Renal pelvis (tissue), 12 donors: Measurements from ENCODE around the gene HOXB8. TPM values are rescaled to one million over a fixed set of nuclear protein-coding genes. Genes with fewer than 3 reads are reported as not detected.
A peak's percentile ranks its signal among the peaks of the same experiment; 100 is the strongest.

Source experiments
- DNase-seq: peaks from one replicate; pipeline ENCODE4 v3.0.0-alpha.2; 2013
- long read RNA-seq, 16 experiments: transcript quantifications; one replicate each; lab custom pipeline, GENCODE V29; 2026
- polyA plus RNA-seq, 3 donors: library from polyadenylated mRNA; unstranded; fragments of 120-200 nt; gene quantifications; one replicate each; pipeline ENCODE4 v1.2.1, GENCODE V29; 2013; ENCODE audit not compliant: insufficient read length in 3 of 3

HOXB8 gene
- 10 to 100 TPM; 57.9 to 64.7 (median 59.7) TPM for polyA plus RNA-seq
- long read RNA-seq, donor 1, transcript HOXB8-203 (2 exons, 743 nt): major isoform, 16 of 24 reads
- long read RNA-seq, donor 1, transcript HOXB8-201 (2 exons, 1,823 nt): minor isoform, 8 of 24 reads
- long read RNA-seq, donor 1, partial matches to known transcripts: 0 of 24 reads
- long read RNA-seq, donor 1, other reads (novel, unspliced or antisense): 0 of 24 reads
- long read RNA-seq, donor 2, transcript HOXB8-201 (2 exons, 1,823 nt): minor isoform, 8 of 28 reads
- long read RNA-seq, donor 2, transcript HOXB8-203 (2 exons, 743 nt): major isoform, 20 of 28 reads
- long read RNA-seq, donor 2, partial matches to known transcripts: 0 of 28 reads
- long read RNA-seq, donor 2, other reads (novel, unspliced or antisense): 0 of 28 reads
- long read RNA-seq, donor 3, transcript HOXB8-201 (2 exons, 1,823 nt): minor isoform, 17 of 35 reads
- long read RNA-seq, donor 3, transcript HOXB8-203 (2 exons, 743 nt): major isoform, 18 of 35 reads
- long read RNA-seq, donor 3, partial matches to known transcripts: 0 of 35 reads
- long read RNA-seq, donor 3, other reads (novel, unspliced or antisense): 0 of 35 reads
- long read RNA-seq, donor 4, transcript HOXB8-203 (2 exons, 743 nt): major isoform, 20 of 33 reads
- long read RNA-seq, donor 4, transcript HOXB8-201 (2 exons, 1,823 nt): minor isoform, 13 of 33 reads
- long read RNA-seq, donor 4, partial matches to known transcripts: 0 of 33 reads
- long read RNA-seq, donor 4, other reads (novel, unspliced or antisense): 0 of 33 reads
- long read RNA-seq, donor 5, transcript HOXB8-203 (2 exons, 743 nt): major isoform, 8 of 10 reads
- long read RNA-seq, donor 5, partial matches to known transcripts: 0 of 10 reads
- long read RNA-seq, donor 5, other reads (novel, unspliced or antisense): 0 of 10 reads
- long read RNA-seq, donor 6, transcript HOXB8-203 (2 exons, 743 nt): minor isoform, 15 of 33 reads
- long read RNA-seq, donor 6, transcript HOXB8-201 (2 exons, 1,823 nt): major isoform, 18 of 33 reads
- long read RNA-seq, donor 6, partial matches to known transcripts: 0 of 33 reads
- long read RNA-seq, donor 6, other reads (novel, unspliced or antisense): 0 of 33 reads
- long read RNA-seq, donor 7, transcript HOXB8-203 (2 exons, 743 nt): major isoform, 22 of 35 reads
- long read RNA-seq, donor 7, transcript HOXB8-201 (2 exons, 1,823 nt): minor isoform, 13 of 35 reads
- long read RNA-seq, donor 7, partial matches to known transcripts: 0 of 35 reads
- long read RNA-seq, donor 7, other reads (novel, unspliced or antisense): 0 of 35 reads
- long read RNA-seq, donor 8, partial matches to known transcripts: 0 of 3 reads
- long read RNA-seq, donor 8, other reads (novel, unspliced or antisense): 0 of 3 reads
- long read RNA-seq, donor 9, transcript HOXB8-201 (2 exons, 1,823 nt): minor isoform, 8 of 29 reads
- long read RNA-seq, donor 9, transcript HOXB8-203 (2 exons, 743 nt): major isoform, 20 of 29 reads
- long read RNA-seq, donor 9, partial matches to known transcripts: 0 of 29 reads
- long read RNA-seq, donor 9, other reads (novel, unspliced or antisense): 0 of 29 reads
- long read RNA-seq, donor 10, transcript HOXB8-203 (2 exons, 743 nt): major isoform, 20 of 30 reads
- long read RNA-seq, donor 10, transcript HOXB8-201 (2 exons, 1,823 nt): minor isoform, 10 of 30 reads
- long read RNA-seq, donor 10, partial matches to known transcripts: 0 of 30 reads
- long read RNA-seq, donor 10, other reads (novel, unspliced or antisense): 0 of 30 reads
- long read RNA-seq, donor 11, transcript HOXB8-201 (2 exons, 1,823 nt): minor isoform, 9 of 25 reads
- long read RNA-seq, donor 11, transcript HOXB8-203 (2 exons, 743 nt): major isoform, 16 of 25 reads
- long read RNA-seq, donor 11, partial matches to known transcripts: 0 of 25 reads
- long read RNA-seq, donor 11, other reads (novel, unspliced or antisense): 0 of 25 reads
- long read RNA-seq, donor 12, transcript HOXB8-203 (2 exons, 743 nt): major isoform, 29 of 44 reads
- long read RNA-seq, donor 12, transcript HOXB8-201 (2 exons, 1,823 nt): minor isoform, 15 of 44 reads
- long read RNA-seq, donor 12, partial matches to known transcripts: 0 of 44 reads
- long read RNA-seq, donor 12, other reads (novel, unspliced or antisense): 0 of 44 reads
- long read RNA-seq, donor 13, transcript HOXB8-203 (2 exons, 743 nt): major isoform, 8 of 13 reads
- long read RNA-seq, donor 13, transcript HOXB8-201 (2 exons, 1,823 nt): minor isoform, 5 of 13 reads
- long read RNA-seq, donor 13, partial matches to known transcripts: 0 of 13 reads
- long read RNA-seq, donor 13, other reads (novel, unspliced or antisense): 0 of 13 reads
- long read RNA-seq, donor 14: 0 reads
- long read RNA-seq, donor 15: 0 reads
- long read RNA-seq, donor 16, transcript HOXB8-203 (2 exons, 743 nt): major isoform, 22 of 35 reads
- long read RNA-seq, donor 16, transcript HOXB8-201 (2 exons, 1,823 nt): minor isoform, 13 of 35 reads
- long read RNA-seq, donor 16, partial matches to known transcripts: 0 of 35 reads
- long read RNA-seq, donor 16, other reads (novel, unspliced or antisense): 0 of 35 reads

- DNase-seq: no peak
Measured at GRCh38 chr17:48615047-48615962, at the start of gene HOXB8. HOXB8 (minus strand) TSS chr17:48615292; CDS start chr17:48614704, 588 bp downstream.

- no peak for DNase-seq
Measured at GRCh38 chr17:48663134-48663924, 48.2 kb upstream of the HOXB8 start.

DNA sequence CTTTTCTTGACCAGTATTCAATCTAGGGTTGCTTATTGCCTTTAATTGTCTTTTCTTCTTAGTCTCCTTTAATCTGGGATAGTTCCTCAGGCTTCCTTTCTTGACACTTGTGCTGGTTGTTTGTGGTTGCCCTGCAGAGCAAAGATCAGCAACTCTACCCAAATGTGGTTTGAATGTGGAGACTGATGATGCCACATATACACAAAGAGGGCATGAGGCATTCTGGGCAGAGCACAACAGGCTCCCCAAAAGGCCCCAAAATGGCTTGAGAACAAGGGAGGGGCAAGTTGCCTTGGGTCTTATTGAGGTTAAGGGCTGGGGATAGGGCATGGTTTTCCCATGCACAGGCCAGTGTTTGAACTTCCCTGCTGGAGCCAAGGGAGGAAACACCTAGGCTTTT lies 40.8 kb upstream of the HOXB8 start:
- no peak for DNase-seq

DNA sequence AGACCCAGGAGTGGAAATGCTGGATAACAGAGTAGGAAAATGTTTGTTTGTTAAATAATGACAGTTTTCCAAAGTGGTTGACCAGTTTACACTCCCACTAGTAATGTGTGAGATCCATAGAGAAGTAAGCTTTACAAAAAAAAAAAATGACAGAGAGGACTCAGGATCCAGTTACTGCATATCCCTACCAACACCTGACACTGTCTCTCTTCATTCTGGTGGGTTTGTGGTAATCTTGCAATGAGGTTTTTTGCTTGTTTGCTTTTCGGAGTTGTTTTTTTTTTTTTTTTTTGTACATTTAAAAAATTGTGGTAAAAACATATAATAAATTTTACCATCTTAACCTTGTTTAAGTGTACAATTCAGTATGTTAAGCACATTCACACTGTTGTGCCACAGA lies 34.6 kb upstream of the HOXB8 start:
- no peak for DNase-seq

- no peak for DNase-seq
Measured at GRCh38 chr17:48647963-48648245, 32.8 kb upstream of the HOXB8 start.

DNA sequence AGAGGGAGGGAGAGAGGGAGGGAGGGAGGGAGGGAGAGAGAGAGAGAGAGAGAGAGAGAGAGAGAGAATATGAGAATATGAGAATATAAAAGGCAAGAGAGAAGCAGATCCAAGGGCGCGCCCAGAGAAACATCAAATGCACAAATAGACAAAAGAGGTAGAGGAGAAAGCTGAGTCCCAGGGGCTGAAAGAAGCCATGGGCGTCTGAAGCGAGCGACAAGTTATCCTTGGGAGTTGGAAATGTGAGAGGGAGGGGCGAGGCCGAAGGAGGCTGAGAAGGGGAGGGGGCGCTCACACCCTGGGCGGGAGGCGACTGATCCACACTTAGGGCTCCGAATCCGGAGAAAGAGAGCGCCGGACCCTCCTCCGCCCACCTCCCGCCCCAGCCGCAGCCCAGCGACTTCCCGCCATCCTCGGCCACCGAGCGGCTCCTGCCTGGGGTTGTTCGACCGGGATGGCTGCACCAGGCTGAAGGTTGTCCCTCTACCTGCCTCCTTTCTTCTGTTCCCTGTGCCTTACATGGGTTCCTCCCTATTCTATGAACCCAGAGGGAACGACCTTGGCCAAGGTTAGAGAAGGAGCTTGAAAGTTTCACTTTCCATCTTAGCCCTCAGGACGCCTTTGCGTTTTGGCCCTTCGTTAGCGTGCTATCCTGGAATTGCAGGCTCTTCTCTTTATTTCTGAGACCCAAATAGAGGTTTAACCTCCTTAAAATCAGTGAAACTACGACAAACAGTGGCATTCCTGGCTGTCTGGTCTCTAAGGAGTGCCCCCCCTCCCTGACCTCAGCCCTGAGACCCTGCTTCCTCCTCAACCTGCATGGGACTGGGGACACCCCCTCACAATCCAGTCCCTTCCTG lies 32.2 kb upstream of the HOXB8 start:
- no peak for DNase-seq

DNA sequence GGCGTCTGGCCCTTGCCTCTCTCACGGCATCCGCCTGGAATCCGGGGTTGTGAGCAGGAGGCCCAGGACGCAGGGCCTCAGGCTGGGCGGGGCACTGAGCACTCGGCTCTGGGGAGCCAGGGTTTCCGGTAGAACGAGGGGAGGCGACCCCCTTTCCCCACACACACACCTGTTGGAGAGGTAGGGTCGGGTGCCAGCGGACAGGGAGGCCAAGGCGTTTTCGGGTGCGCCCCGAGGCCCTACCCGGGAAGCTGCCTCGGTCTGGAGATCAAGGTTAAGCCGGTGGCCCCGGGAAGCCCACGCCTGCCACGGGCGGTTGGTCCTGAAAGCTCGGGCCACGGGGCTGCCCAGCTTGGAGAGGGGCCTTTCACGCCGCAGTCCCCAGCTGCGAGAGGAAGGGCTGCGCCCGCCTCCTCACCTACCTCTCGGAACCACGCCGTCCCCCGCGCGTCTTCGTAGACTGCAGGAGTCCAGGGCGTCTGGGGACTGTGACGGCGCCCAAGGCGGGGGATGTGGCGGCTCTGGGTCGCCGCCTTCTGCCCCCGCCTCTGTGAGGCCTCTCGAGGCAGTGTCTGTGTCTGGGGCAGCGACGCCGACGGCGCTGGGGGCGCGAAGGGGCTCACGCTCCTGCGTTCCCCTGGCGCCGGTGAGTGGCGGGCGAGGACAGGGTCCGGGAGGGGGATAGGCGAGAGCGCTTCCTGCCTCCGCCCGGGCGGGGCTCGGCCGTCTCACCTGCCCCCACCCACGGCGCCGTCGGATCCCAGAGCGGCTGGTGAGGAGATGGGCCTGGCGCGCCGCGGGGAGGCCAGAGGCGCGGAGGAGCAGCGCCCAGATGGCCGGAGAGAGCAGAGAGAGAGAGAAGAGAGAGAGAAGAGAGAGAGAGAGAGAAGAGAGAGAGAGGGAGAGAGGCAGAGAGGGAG lies 31.4 kb upstream of the HOXB8 start:
- DNase-seq: peak; percentile 77

- DNase-seq: no peak
Measured at GRCh38 chr17:48645639-48646182, 30.6 kb upstream of the HOXB8 start.

- DNase-seq: no peak
Measured at GRCh38 chr17:48644910-48645557, 29.9 kb upstream of the HOXB8 start.

GRCh38 chr17:48644159-48644558 lies 29.1 kb upstream of the HOXB8 start:
- no peak for DNase-seq

DNA sequence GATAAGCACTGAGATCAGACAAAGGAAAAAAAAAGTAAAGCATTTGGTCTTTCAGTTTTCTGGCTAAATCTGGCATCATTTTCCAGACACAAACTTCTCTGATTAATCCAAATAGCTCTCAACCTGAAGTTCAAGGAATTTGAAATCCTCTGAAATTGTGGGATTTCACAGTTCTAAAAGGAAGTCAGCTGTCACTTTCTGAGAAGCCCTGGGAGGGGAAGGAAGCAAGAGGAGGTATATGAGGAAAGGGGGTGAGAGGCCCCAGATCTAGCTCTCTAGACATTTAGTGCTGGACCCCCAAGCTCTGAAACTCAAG lies 28.6 kb upstream of the HOXB8 start:
- DNase-seq: no peak

DNA sequence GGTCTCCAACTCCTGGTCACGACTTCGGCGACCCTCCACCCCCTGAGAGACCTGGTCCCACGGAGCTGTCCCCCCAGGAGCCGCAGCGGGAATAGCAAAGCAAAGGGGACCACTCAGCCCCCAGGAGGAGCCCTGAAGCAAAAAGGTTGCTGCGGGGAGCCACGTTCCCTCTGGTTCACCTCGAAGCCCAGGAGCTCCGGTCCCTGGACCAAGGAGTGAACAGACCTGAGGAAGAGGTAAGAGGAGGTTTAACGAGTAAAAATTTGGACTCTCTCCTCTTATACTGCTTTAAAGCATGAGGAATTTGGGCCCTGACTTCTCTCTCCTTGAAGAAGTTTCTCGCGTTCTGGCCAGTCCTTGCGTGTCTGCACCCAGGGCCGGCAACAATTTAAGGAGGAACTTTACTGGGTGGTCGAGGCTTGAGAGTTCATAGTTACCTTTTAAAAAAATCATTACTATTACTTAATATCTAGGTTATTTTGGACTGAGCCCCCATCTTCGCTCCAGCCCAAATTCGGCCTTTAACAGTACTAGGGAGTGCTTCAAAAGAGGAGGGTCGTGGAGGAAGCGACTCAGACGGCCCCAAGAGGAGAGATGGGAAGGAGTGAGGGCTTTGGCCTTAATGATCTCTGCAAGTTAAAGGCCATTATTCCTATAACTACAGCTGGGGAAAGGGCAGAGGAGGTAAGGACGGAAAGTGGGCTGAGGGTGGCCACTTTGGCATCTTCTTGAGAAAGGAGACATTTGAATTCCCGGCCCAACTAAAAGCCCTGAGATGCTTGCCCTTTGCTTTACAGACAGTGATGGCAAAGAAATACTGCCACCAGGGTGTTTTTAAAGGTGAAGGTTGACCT lies 28.0 kb upstream of the HOXB8 start:
- no peak for DNase-seq

- no peak for DNase-seq
Measured at GRCh38 chr17:48642059-48642842, 27.2 kb upstream of the HOXB8 start.
